GM19372 (cell line): ENCODE measurements around the gene GRAMD1B.
A peak's percentile ranks its signal among the peaks of the same experiment; 100 is the strongest.

Experiments used
- ATAC-seq: cut with Tn5 transposase; IDR thresholded peaks from one replicate; pipeline ENCODE4 v1.9.1; 2021; ENCODE audit warnings: mild to moderate bottlenecking, low read depth, moderate library complexity; ENCODE audit not compliant: unreplicated experiment

Gene GRAMD1B

DNA sequence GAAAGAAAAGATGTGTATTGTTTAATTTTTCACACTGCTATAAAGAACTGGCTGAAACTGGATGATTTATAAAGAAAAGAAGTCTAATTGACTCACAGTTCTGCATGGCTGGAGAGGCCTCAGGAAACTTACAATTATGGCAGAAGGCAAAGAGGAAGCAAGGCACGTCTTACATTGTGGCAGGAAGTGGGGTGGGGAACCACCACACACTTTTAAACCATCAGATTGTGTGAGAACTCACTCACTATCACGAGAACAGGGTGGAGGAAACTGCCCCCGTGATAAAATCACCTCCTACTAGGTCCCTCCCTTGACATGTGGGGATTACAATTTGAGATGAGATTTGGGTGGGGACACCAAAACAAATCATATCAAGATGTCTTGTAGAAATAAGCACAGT is 229.9 kb downstream of the GRAMD1B start:
- peak; percentile 87 for ATAC-seq

DNA sequence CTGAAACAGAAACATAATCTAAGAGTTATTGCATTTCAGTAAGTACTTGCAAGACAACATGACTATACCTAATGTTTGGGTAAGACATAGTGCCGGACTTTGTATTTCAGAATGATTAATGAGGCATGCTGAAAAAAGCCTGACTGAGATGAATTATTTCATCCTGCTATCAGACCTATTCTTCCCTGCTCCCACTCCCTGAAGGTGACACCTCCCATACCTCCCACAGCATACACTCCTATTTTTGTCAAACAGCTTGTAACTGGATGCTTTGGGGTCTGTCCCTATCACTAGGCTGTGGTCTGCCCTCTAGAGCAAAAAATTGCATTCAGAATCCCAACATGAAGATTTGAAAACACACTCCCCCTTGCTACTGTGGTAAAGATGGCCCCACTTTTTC is 235.2 kb downstream of the GRAMD1B start:
- ATAC-seq = no peak

DNA sequence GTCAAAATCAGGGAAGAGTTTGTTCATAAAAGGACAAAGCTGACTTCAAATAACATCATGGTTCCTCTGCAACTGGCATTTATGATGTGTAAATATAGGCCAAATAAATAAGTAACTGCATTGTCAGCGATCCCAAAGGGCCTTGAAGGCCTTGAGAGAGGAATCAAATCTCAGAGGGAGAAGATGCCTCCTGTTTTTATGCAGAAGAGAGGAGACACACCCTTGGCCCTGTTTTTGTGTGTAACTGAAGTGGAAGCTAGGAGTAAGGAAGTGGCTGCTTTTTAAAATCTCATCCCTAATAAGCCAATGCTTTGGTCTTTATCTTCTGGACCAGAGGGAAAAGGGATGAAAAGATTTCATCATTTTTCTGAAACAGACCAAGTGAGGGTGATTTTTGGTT is 240.0 kb downstream of the GRAMD1B start:
- ATAC-seq = no peak

DNA sequence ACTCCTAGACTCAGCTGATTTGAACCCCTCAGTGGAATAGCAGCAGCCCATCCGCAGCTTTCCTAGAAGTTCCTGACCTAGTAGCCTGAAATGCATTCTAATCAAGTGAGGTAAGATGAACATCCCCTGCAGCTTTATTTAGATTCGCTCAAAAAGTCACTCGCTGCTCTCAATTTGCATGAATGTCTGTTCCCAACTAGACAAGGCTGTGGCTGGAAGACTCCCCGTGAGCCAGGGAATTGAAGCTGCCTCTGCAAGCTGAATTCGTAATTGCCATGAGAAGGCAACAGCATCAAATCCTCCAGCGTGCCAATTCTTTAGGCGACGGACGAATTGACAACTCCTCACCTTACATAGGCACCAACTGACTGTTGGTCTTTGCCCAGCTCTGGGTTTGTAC is 241.5 kb downstream of the GRAMD1B start:
- ATAC-seq = no peak

DNA sequence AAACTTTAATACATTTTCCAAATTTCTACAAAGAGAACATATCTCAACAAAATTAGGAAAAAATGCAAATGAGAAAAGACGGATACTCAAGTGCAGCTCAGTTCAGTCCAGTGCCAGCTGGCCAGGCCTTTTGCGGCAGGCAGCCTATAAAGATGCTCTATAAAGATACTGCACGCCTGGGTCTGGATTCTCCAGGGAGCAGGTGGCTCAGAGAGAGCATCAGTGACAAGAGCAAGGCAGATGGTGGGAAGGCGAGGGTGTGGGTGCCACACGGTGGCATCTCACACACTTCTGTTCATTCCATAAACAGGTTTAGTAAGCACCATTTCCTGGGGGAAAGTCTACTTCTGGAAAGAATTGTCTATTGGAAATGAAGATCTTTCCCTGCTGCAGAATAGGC is 242.5 kb downstream of the GRAMD1B start:
- ATAC-seq = no peak

DNA sequence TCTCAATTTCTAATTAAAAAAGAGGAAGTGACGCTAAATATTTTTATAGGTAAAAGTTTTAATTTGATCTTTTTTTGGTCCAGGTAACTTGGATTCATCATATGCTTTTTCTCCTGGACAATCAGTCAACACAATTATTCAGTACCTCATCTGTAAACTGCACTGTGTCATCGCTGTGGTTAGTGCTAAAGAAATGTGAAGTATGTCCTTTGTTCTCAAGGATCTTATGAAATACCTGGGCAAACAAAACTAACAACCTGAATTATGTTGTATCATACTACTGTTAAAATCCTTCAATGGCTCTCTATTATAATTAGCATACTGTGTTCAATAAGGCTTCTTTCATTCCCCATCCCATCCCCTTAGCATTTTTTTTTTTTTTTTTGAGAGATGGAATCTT is 244.2 kb downstream of the GRAMD1B start:
- ATAC-seq = no peak
